H9 (cell line): ENCODE data around the gene APBA2. TPM values are rescaled to one million over a fixed set of nuclear protein-coding genes. Genes with fewer than 3 reads are reported as not detected.

ENCODE experiments used
- DNase-seq: peaks from one replicate; pipeline ENCODE4 v3.0.0-alpha.2; 2017
- H2AFZ ChIP-seq: one replicate; pipeline ENCODE4 v1.6.1; 2013; ENCODE audit warnings: mild to moderate bottlenecking, low read length, control low read depth, moderate library complexity
- H2AK5ac ChIP-seq: 2 replicates; pipeline ENCODE4 v1.6.1; 2013; ENCODE audit warnings: low read length, control low read depth, mixed read lengths; ENCODE audit not compliant: insufficient read length
- H2BK120ac ChIP-seq: one replicate; pipeline ENCODE4 v1.6.1; 2013; ENCODE audit warnings: low read depth, mild to moderate bottlenecking, low read length, control low read depth, inconsistent platforms; ENCODE audit not compliant: poor library complexity, severe bottlenecking
- H2BK12ac ChIP-seq: 2 replicates; pipeline ENCODE4 v1.6.1; 2013; ENCODE audit warnings: low read length, control low read depth, mixed read lengths, low read depth; ENCODE audit not compliant: insufficient read length
- H2BK15ac ChIP-seq: 2 replicates; pipeline ENCODE4 v1.6.1; 2013; ENCODE audit warnings: low read depth, low read length, control low read depth
- H2BK20ac ChIP-seq: one replicate; pipeline ENCODE4 v1.6.1; 2013; ENCODE audit warnings: low read depth, mild to moderate bottlenecking, low read length, control low read depth, inconsistent platforms; ENCODE audit not compliant: poor library complexity, severe bottlenecking
- H2BK5ac ChIP-seq: 2 replicates; pipeline ENCODE4 v1.6.1; 2013; ENCODE audit warnings: low read length, control low read depth, mixed read lengths; ENCODE audit not compliant: insufficient read length
- H3K14ac ChIP-seq: 2 replicates; pipeline ENCODE4 v1.6.1; 2013; ENCODE audit warnings: low read length, control low read depth; ENCODE audit not compliant: insufficient read depth
- H3K18ac ChIP-seq: 2 replicates; pipeline ENCODE4 v1.6.1; 2013; ENCODE audit warnings: low read depth, mild to moderate bottlenecking, mixed read lengths, low read length, control low read depth; ENCODE audit not compliant: insufficient read length
- H3K23ac ChIP-seq: 2 replicates; pipeline ENCODE4 v1.6.1; 2013; ENCODE audit warnings: low read length, control low read depth, mixed read lengths, low read depth; ENCODE audit not compliant: insufficient read length
- H3K23me2 ChIP-seq: 2 replicates; pipeline ENCODE4 v1.6.1; 2013; ENCODE audit warnings: low read depth, mild to moderate bottlenecking, mixed read lengths, low read length, control low read depth; ENCODE audit not compliant: insufficient read length, poor library complexity, severe bottlenecking
- H3K27ac ChIP-seq: 2 replicates; pipeline ENCODE4 v1.5.1; 2013; ENCODE audit warnings: low read length, control low read depth, mixed read lengths, low read depth; ENCODE audit not compliant: insufficient read length
- H3K27me3 ChIP-seq: 2 replicates; pipeline ENCODE4 v1.6.1; 2013; ENCODE audit warnings: low read length, control low read depth, inconsistent platforms; ENCODE audit not compliant: insufficient read depth
- H3K4ac ChIP-seq: 2 replicates; pipeline ENCODE4 v1.6.1; 2013; ENCODE audit warnings: low read depth, mild to moderate bottlenecking, control low read depth, inconsistent platforms, low read length, moderate library complexity
- H3K4me1 ChIP-seq: 2 replicates; pipeline ENCODE4 v1.6.1; 2013; ENCODE audit warnings: low read length, control low read depth, inconsistent platforms; ENCODE audit not compliant: insufficient read depth
- H3K4me2 ChIP-seq: 2 replicates; pipeline ENCODE4 v1.6.1; 2013; ENCODE audit warnings: low read length, control low read depth, mixed read lengths; ENCODE audit not compliant: insufficient read length, insufficient read depth
- H3K56ac ChIP-seq: 2 replicates; pipeline ENCODE4 v1.6.1; 2013; ENCODE audit warnings: low read depth, mild to moderate bottlenecking, mixed read lengths, low read length, control low read depth; ENCODE audit not compliant: insufficient read length
- H3K79me1 ChIP-seq: 2 replicates; pipeline ENCODE4 v1.6.1; 2013; ENCODE audit warnings: low read depth, mild to moderate bottlenecking, moderate library complexity, low read length, control low read depth, inconsistent platforms; ENCODE audit not compliant: insufficient read depth, poor library complexity, severe bottlenecking
- H3K79me2 ChIP-seq: 2 replicates; pipeline ENCODE4 v1.6.1; 2013; ENCODE audit warnings: low read length, control low read depth, inconsistent platforms; ENCODE audit not compliant: insufficient read depth
- H3K9ac ChIP-seq: 2 replicates; pipeline ENCODE4 v1.6.1; 2013; ENCODE audit warnings: low read length, control low read depth, mixed read lengths; ENCODE audit not compliant: insufficient read length; ENCODE audit errors: extremely low read depth
- H3K9me3 ChIP-seq: one replicate; pipeline ENCODE4 v1.6.1; 2013; ENCODE audit warnings: low read depth, low read length, inconsistent platforms; ENCODE audit not compliant: control insufficient read depth
- H3T11ph ChIP-seq: one replicate; pipeline ENCODE4 v1.6.1; 2013; ENCODE audit warnings: mild to moderate bottlenecking, low read length, control low read depth, inconsistent platforms
- H4K20me1 ChIP-seq: one replicate; pipeline ENCODE4 v1.6.1; 2013; ENCODE audit not compliant: control insufficient read depth, insufficient read length, insufficient read depth
- H4K5ac ChIP-seq: 2 replicates; pipeline ENCODE4 v1.6.1; 2013; ENCODE audit warnings: low read depth, mild to moderate bottlenecking, mixed read lengths, low read length, control low read depth; ENCODE audit not compliant: insufficient read length
- H4K8ac ChIP-seq: replicated peaks from 2 replicates; pipeline ENCODE4 v1.6.1; 2013; ENCODE audit warnings: low read length, control low read depth, mixed read lengths, low read depth; ENCODE audit not compliant: insufficient read length
- H4K91ac ChIP-seq: 2 replicates; pipeline ENCODE4 v1.6.1; 2013; ENCODE audit warnings: low read depth, mild to moderate bottlenecking, moderate library complexity, mixed read lengths, low read length, control low read depth; ENCODE audit not compliant: insufficient read length
- H3K27ac Mint-ChIP-seq, 3 experiments: 2 replicates in 2 of 3; 3 replicates in 1 of 3; pipeline ENCODE4 v1.8.0; 2020 to 2021; ENCODE audit warnings: mixed read lengths in 3 of 3, mild to moderate bottlenecking in 1 of 3, moderate library complexity in 1 of 3
- H3K27me3 Mint-ChIP-seq: 2 replicates; pipeline ENCODE4 v1.8.0; 2021; ENCODE audit warnings: low read depth, mild to moderate bottlenecking, moderate library complexity, mixed read lengths
- H3K36me3 Mint-ChIP-seq, 3 experiments: 2 replicates in 2 of 3; 3 replicates in 1 of 3; pipeline ENCODE4 v1.8.0; 2020 to 2021; ENCODE audit warnings: low read depth in 3 of 3, mixed read lengths in 3 of 3; ENCODE audit not compliant: insufficient read depth in 1 of 3
- H3K4me1 Mint-ChIP-seq, 2 experiments: 2 replicates each; pipeline ENCODE4 v1.8.0; 2020; ENCODE audit warnings: mixed read lengths in 2 of 2
- H3K4me3 Mint-ChIP-seq, 2 experiments: 2 replicates in 1 of 2; 3 replicates in 1 of 2; pipeline ENCODE4 v1.8.0; 2020 to 2021; ENCODE audit warnings: mild to moderate bottlenecking in 2 of 2, mixed read lengths in 2 of 2, moderate library complexity in 1 of 2
- H3K9me3 Mint-ChIP-seq, 2 experiments: 2 replicates in 1 of 2; 3 replicates in 1 of 2; pipeline ENCODE4 v1.8.0; 2020; ENCODE audit warnings: mild to moderate bottlenecking in 2 of 2, mixed read lengths in 2 of 2, moderate library complexity in 1 of 2
- WGBS: extraction: QIAGEN DNeasy Blood & Tissue Kit; methylation state at CpG from one replicate; pipeline ENCODE4 v1.1.7; 2013; ENCODE audit warnings: missing lambda C conversion rate, low lambda C conversion rate, mixed read lengths; ENCODE audit not compliant: insufficient read length; ENCODE audit errors: extremely low coverage; 5-methylcytosine and 5-hydroxymethylcytosine counted together
- total RNA-seq: library from RNA; stranded (reverse); gene quantifications from 2 replicates; pipeline ENCODE4 v1.2.1, GENCODE V29; 2021
- TF ChIP-seq, protein P1 (sequence below): fragments of 200-600 bp; sonication (generic); conservative IDR thresholded peaks from 3 replicates; pipeline ENCODE4 v1.8.0; 2021; ENCODE audit warnings: antibody characterized with exemption, mild to moderate bottlenecking

The APBA2 gene
- total RNA-seq, 1 experiment from 2014 or later = 14.3 TPM

DNA sequence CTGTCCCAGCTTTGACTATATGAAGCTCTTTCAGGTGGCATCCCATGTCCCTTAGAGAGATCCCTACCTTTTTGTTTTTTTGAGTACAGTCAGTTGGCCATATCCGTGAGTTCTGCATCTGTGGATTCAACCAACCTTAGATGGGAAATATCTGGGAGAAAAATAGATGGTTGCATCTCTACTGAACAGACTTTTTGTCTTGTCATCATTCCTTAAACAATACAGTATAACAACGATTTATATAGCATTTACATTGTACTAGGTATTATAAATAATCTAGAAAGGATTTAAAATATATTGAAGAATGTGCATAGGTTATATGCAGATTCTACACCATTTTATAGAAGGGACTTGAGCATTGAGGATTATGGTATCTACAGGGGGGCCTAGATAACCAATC is 65.1 kb downstream of the APBA2 start:
- DNase-seq = no peak
- Histone ChIP-seq H2BK20ac (no peak overlapping the region), H4K5ac (no peak overlapping the region), H3K27me3 (no peaks in the 10 kb centered on the region), H2BK5ac (no peak overlapping the region), H2BK12ac (no peak overlapping the region), H3K18ac (no peak overlapping the region), H3K27ac (no peak overlapping the region), H2BK15ac (no peak overlapping the region), H3K56ac (no peak overlapping the region), H4K20me1 (no peaks in the 10 kb centered on the region), H3K4me1 (peaks cover 7% of the 10 kb centered on the region; the same call in 1 of the 2 replicates), H2AK5ac (no peak overlapping the region), H3K14ac (no peak overlapping the region), H3K9ac (no peak overlapping the region), H3K4me2 (no peak overlapping the region), H2AFZ (no peak overlapping the region), H3K4ac (no peak overlapping the region), H3K79me1 (no peaks in the 10 kb centered on the region), H4K91ac (no peak overlapping the region), H2BK120ac (no peak overlapping the region), H3K23me2 (no peaks in the 10 kb centered on the region), H3K23ac (no peak overlapping the region), H4K8ac (no peak overlapping the region), H3K79me2 (no peaks in the 10 kb centered on the region), H3T11ph (no peak overlapping the region), H3K9me3 (no peaks in the 10 kb centered on the region)
- Mint-ChIP-seq H3K27ac (0 out of 7 replicates have a peak overlapping the region, but pooled peaks of 1 of the 3 experiments have one; percentile 59), H3K4me3 (no peak overlapping the region), H3K36me3 (peaks cover 0 to 5% (median 4%) of the 10 kb centered on the region in 3 experiments; a peak in 6 of 7 replicates), H3K9me3 (peaks cover 6% of the 10 kb centered on the region in 2 experiments), H3K27me3 (peaks cover 2% of the 10 kb centered on the region; the same call in 1 of the 2 replicates), H3K4me1 (peaks cover 29 to 31% of the 10 kb centered on the region in 2 experiments)
- no CpG with 5 or more reads among the region's 2 CpGs for WGBS
- TF ChIP-seq, protein P1, sequence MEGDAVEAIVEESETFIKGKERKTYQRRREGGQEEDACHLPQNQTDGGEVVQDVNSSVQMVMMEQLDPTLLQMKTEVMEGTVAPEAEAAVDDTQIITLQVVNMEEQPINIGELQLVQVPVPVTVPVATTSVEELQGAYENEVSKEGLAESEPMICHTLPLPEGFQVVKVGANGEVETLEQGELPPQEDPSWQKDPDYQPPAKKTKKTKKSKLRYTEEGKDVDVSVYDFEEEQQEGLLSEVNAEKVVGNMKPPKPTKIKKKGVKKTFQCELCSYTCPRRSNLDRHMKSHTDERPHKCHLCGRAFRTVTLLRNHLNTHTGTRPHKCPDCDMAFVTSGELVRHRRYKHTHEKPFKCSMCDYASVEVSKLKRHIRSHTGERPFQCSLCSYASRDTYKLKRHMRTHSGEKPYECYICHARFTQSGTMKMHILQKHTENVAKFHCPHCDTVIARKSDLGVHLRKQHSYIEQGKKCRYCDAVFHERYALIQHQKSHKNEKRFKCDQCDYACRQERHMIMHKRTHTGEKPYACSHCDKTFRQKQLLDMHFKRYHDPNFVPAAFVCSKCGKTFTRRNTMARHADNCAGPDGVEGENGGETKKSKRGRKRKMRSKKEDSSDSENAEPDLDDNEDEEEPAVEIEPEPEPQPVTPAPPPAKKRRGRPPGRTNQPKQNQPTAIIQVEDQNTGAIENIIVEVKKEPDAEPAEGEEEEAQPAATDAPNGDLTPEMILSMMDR = no peak
